RPMI7951 (cell line): ENCODE results near the gene ANKRD55. TPM values are rescaled to one million over a fixed set of nuclear protein-coding genes. Genes with fewer than 3 reads are reported as not detected.

Experiments used
- total RNA-seq: library from RNA; depleted of rRNA; stranded (reverse); fragments of >200 nt; shearing (Covaris generic); gene quantifications from 2 replicates; pipeline ENCODE4 v1.2.3, GENCODE V29; 2014; rRNA removed

Gene ANKRD55
- total RNA-seq, 1 experiment from 2014 or later = 0.24 TPM

Other genes with a start within 250 kb of the ANKRD55 start
- gene IL6ST, start 238.4 kb downstream of the ANKRD55 start, total RNA-seq = 124 and 136 TPM in 2 replicates